Liver (tissue), 3 donors: ENCODE measurements around the gene CCDC80.

Experiments
- CTCF ChIP-seq: fragments of 150-350 bp; IDR thresholded peaks from 2 replicates; pipeline ENCODE4 v1.5.1; 2017; ENCODE audit warnings: improper control_type of control experiment, low read depth, low read length; ENCODE audit not compliant: missing input control
- SP1 ChIP-seq: IDR thresholded peaks from 2 replicates; pipeline ENCODE4 v1.6.1; 2018; ENCODE audit warnings: antibody characterized with exemption, mild to moderate bottlenecking
- TAF1 ChIP-seq: conservative IDR thresholded peaks from 2 replicates; pipeline ENCODE4 v1.6.1; 2016; ENCODE audit warnings: antibody characterized with exemption, mild to moderate bottlenecking
- ZBTB33 ChIP-seq: IDR thresholded peaks from 2 replicates; pipeline ENCODE4 v1.6.1; 2016; ENCODE audit warnings: antibody characterized with exemption
- donor health status: healthy.
- donor health status: healthy.

GRCh38 chr3:112682361-112682760 is 41.4 kb upstream of the CCDC80 start:
- no peak for TF ChIP-seq TAF1
- TF ChIP-seq SP1: no peak
- no peak for TF ChIP-seq CTCF
- TF ChIP-seq ZBTB33: no peak
